Tibial artery (tissue), 4 donors: ENCODE data around the gene SMIM20.

Experiments
- DNase-seq, 2 donors: peaks; one replicate each; pipeline ENCODE4 v3.0.0-alpha.2; 2019
- H3K27ac ChIP-seq, 2 donors: fragments of 200-600 bp; sonication (generic) in 1 of 2; 1 replicate in 1 of 2; 2 replicates in 1 of 2; pipeline ENCODE4 v1.5.1; 2018 to 2019; ENCODE audit warnings: mild to moderate bottlenecking in 1 of 2
- H3K27me3 ChIP-seq, 2 donors: fragments of 200-600 bp; sonication (generic) in 1 of 2; one replicate each; pipeline versions ENCODE4 v1.5.1 to v1.6.0; 2016 to 2019
- H3K36me3 ChIP-seq, 3 donors: fragments of 200-600 bp; sonication (generic) in 2 of 3; one replicate each; pipeline ENCODE4 v1.5.1; 2016 to 2019; ENCODE audit warnings: mild to moderate bottlenecking in 2 of 3
- H3K4me1 ChIP-seq, 4 donors: fragments of 200-600 bp; sonication (generic) in 2 of 4; 1 replicate in 3 of 4; 2 replicates in 1 of 4; pipeline ENCODE4 v1.5.1; 2016 to 2019
- H3K4me3 ChIP-seq, 2 donors: fragments of 200-600 bp; sonication (generic) in 1 of 2; 1 replicate in 1 of 2; 2 replicates in 1 of 2; pipeline ENCODE4 v1.5.1; 2018 to 2019; ENCODE audit warnings: mild to moderate bottlenecking in 2 of 2
- H3K9me3 ChIP-seq, 3 donors: fragments of 200-600 bp; sonication (generic) in 1 of 3; one replicate each; pipeline ENCODE4 v1.5.1; 2016 to 2019
- intact Hi-C: fragments of 100-400 bp; cut with DNase I; formaldehyde crosslinking; loops from one replicate; pipeline ENCODE4 v1.15.0; 2023; ENCODE audit warnings: low total_unique reads
- TF ChIP-seq, protein P1 (sequence below), 2 experiments: fragments of 200-600 bp in 1 of 2; fragments of 450-650 bp in 1 of 2; IDR thresholded peaks; one replicate each; pipeline ENCODE4 v1.5.1; 2017 to 2019; ENCODE audit warnings: antibody characterized with exemption in 2 of 2, mild to moderate bottlenecking in 1 of 2, moderate library complexity in 1 of 2

SMIM20 gene

DNA sequence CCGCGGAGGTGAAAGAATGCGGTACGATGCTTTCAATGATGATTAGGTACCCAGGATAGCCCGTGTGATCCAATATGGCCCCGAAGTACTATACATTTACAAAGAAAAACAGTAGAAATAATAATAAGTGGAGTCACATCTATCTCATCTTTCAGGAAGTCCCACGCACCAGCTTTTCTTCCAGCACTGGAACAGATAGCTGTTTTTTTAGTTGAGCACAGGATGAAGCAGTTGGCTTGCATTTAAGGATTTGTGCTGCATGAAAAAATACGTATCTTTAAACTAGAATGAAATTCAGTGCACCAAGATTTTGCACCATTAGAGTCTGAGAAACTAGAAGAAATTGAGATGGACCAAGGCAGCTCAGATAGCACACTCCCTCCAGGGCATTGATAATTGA is 44.1 kb downstream of the SMIM20 start:
- TF ChIP-seq, protein P1, sequence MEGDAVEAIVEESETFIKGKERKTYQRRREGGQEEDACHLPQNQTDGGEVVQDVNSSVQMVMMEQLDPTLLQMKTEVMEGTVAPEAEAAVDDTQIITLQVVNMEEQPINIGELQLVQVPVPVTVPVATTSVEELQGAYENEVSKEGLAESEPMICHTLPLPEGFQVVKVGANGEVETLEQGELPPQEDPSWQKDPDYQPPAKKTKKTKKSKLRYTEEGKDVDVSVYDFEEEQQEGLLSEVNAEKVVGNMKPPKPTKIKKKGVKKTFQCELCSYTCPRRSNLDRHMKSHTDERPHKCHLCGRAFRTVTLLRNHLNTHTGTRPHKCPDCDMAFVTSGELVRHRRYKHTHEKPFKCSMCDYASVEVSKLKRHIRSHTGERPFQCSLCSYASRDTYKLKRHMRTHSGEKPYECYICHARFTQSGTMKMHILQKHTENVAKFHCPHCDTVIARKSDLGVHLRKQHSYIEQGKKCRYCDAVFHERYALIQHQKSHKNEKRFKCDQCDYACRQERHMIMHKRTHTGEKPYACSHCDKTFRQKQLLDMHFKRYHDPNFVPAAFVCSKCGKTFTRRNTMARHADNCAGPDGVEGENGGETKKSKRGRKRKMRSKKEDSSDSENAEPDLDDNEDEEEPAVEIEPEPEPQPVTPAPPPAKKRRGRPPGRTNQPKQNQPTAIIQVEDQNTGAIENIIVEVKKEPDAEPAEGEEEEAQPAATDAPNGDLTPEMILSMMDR (IDR thresholded peaks at IDR 0.05) = no peak
- no peaks in the 10 kb centered on the region for H3K27me3 ChIP-seq
- no peak overlapping the region for H3K27ac ChIP-seq
- DNase-seq = no peak
- intact Hi-C loops = no loop called here
- H3K36me3 ChIP-seq = no peaks in the 10 kb centered on the region
- no peak overlapping the region for H3K4me3 ChIP-seq
- no peaks in the 10 kb centered on the region for H3K9me3 ChIP-seq
- no peaks in the 10 kb centered on the region for H3K4me1 ChIP-seq

DNA sequence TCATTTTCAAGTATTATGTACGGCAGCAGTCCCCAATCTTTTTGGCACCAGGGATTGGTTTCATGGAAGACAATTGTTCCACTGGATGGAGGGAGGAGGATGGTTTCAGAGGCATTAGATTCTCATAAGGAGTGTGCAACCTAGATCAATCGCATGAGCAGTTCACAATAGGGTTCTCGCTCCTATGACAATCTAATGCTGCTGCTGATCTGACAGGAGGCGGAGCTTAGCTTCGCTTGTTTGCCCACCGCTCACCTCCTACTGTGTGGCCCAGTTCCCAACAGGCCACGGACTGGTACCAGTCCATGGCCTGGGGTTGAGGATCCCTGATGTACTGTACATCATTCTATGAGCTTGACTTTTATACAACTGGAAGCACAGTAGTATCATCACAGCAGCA is 48.4 kb downstream of the SMIM20 start:
- Histone ChIP-seq H3K9me3 (no peaks in the 10 kb centered on the region), H3K36me3 (no peaks in the 10 kb centered on the region), H3K4me3 (no peak overlapping the region), H3K27ac (no peak overlapping the region), H3K27me3 (no peaks in the 10 kb centered on the region), H3K4me1 (no peaks in the 10 kb centered on the region)
- TF ChIP-seq, protein P1 (IDR thresholded peaks at IDR 0.05) = no peak
- intact Hi-C loops = no loop called here
- DNase-seq = no peak

DNA sequence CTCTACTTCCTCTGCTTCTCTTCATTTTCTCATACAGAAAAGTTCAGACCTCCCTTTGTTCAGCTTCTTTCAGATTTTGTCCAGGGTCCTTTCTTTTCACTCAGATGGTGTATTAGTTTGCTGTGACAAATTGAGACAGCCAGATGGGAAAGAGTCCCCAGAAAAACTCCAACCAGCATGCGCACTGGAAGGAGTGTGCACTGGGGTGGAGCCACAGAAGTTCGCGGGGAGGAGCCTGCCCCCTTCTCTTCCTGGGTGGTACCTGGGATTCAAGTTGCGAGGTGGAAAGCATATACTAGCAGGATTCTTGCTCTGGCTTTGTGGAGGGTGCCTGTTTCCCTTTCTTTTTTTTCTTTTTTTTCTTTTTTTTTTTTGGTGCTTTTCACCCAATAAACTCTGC is 51.6 kb downstream of the SMIM20 start:
- no peaks in the 10 kb centered on the region for H3K4me1 ChIP-seq
- intact Hi-C loops = no loop called here
- H3K27ac ChIP-seq = no peak overlapping the region
- TF ChIP-seq, protein P1 (IDR thresholded peaks at IDR 0.05) = no peak
- no peaks in the 10 kb centered on the region for H3K36me3 ChIP-seq
- no peaks in the 10 kb centered on the region for H3K9me3 ChIP-seq
- H3K27me3 ChIP-seq = no peaks in the 10 kb centered on the region
- no peak overlapping the region for H3K4me3 ChIP-seq
- peak in 1 of 2 donors; percentile 29 for DNase-seq

DNA sequence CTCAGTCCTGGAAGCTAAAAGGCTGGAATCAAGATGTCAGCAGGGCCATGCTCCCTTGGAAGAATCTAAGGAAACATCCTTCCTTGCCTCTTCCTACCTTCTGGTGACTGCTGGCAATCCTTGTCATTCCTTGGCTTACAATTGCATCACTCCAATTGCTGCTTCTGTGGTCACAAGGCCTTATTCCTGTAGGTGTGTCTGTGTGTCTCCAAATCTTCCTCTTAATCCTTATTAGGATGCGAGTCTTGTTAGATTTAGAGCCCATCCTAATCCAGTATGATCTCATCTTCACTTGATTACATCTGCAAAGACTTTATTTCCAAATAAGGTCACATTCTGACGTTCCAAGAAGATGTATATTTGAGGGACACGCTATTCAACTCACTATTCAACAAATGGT is 52.2 kb downstream of the SMIM20 start:
- H3K27me3 ChIP-seq = no peaks in the 10 kb centered on the region
- no peaks in the 10 kb centered on the region for H3K9me3 ChIP-seq
- H3K4me1 ChIP-seq = no peaks in the 10 kb centered on the region
- intact Hi-C loops = no loop called here
- no peak overlapping the region for H3K27ac ChIP-seq
- no peak overlapping the region for H3K4me3 ChIP-seq
- TF ChIP-seq, protein P1 (IDR thresholded peaks at IDR 0.05) = no peak
- no peaks in the 10 kb centered on the region for H3K36me3 ChIP-seq
- DNase-seq = no peak

DNA sequence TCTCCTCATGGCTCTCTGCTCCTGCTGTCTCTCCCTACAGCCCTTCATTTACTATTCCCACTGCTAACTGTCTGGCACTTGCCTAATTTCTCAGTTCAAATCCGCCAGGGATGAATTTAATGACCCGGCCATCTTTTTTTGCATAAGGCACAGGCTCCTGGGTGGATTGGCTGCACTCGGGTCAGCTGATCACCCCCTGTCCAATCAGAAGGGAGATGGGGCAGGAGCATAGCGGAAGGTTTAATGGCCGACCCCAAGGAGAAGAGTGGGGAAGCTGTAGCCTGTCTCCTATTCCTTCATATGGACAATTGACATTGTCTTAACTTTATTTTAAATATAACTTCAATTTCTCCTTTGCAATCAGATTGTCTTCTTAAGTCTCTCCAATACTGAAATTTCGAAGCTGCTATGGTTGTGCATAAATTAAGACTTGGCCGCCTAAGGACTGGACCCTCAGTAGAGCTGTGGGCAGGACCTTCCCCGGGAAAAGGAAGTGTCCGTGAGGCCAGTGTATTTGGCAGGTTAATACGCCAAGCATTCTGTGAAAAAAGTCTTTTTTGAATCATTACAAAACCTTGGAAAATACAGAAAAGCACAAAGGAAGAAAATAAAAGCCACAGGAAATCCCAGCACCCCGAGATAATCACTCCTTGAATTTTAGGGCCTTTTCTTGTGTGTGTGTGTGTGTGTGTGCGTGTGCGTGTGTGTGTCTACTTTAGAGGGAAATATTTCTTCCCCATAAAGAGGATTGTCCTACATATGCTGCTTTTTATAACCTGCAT is 55.5 kb downstream of the SMIM20 start:
- H3K27ac ChIP-seq = no peak overlapping the region
- no peaks in the 10 kb centered on the region for H3K36me3 ChIP-seq
- H3K4me3 ChIP-seq = no peak overlapping the region
- TF ChIP-seq, protein P1 (IDR thresholded peaks at IDR 0.05) = no peak
- no peaks in the 10 kb centered on the region for H3K9me3 ChIP-seq
- H3K27me3 ChIP-seq = no peaks in the 10 kb centered on the region
- DNase-seq = peak in 1 of 2 donors; percentile 6
- intact Hi-C loops = no loop called here
- no peaks in the 10 kb centered on the region for H3K4me1 ChIP-seq
